Endothelial cell of hepatic sinusoid (primary cell): ENCODE measurements around the gene ALOX5.
"Not testable (repeated sequence)": the region's sequence is repeated elsewhere in the genome, so short reads cannot be mapped to it uniquely, and the experiment has no call there.

Experiments
- in situ Hi-C: cut with HindIII; loops from 2 replicates; pipeline ENCODE4 v1.10.0; 2017; ENCODE audit warnings: low sequenced_read_pairs

ALOX5 gene

GRCh38 chr10:45404087-45404769, 30.2 kb downstream of the ALOX5 start:
- in situ Hi-C loops: no loop called here

GRCh38 chr10:45404770-45405120, 30.7 kb downstream of the ALOX5 start:
- in situ Hi-C loops: no loop called here

GRCh38 chr10:45407542-45407941, 33.5 kb downstream of the ALOX5 start:
- in situ Hi-C loops: no loop called here

GRCh38 chr10:45408421-45409319, 34.7 kb downstream of the ALOX5 start:
- in situ Hi-C loops: no loop called here

GRCh38 chr10:45409347-45409746, 35.3 kb downstream of the ALOX5 start:
- in situ Hi-C loops: not testable (repeated sequence)

GRCh38 chr10:45409782-45410181, 35.8 kb downstream of the ALOX5 start:
- in situ Hi-C loops: no loop called here

- in situ Hi-C loops: no loop called here
These were observed 36.4 kb downstream of the ALOX5 start for GRCh38 chr10:45410489-45410806.

GRCh38 chr10:45410807-45411606, 37.0 kb downstream of the ALOX5 start:
- in situ Hi-C loops: no loop called here

- in situ Hi-C loops: no loop called here
These were observed 37.6 kb downstream of the ALOX5 start for GRCh38 chr10:45411607-45411940.

- in situ Hi-C loops: not testable (repeated sequence)
These were observed 41.0 kb downstream of the ALOX5 start for GRCh38 chr10:45415062-45415461.

- in situ Hi-C loops: no loop called here
These were observed 42.6 kb downstream of the ALOX5 start for GRCh38 chr10:45416603-45417002.

GRCh38 chr10:45417746-45418145, 43.7 kb downstream of the ALOX5 start:
- in situ Hi-C loops: no loop called here

GRCh38 chr10:45418417-45418848, 44.4 kb downstream of the ALOX5 start:
- in situ Hi-C loops: no loop called here

- in situ Hi-C loops: no loop called here
These were observed 45.0 kb downstream of the ALOX5 start for GRCh38 chr10:45418849-45419675.

- in situ Hi-C loops: no loop called here
These were observed 45.6 kb downstream of the ALOX5 start for GRCh38 chr10:45419676-45420025.

GRCh38 chr10:45420453-45421192, 46.6 kb downstream of the ALOX5 start:
- in situ Hi-C loops: no loop called here

GRCh38 chr10:45421221-45422097, 47.4 kb downstream of the ALOX5 start:
- in situ Hi-C loops: no loop called here

- in situ Hi-C loops: no loop called here
These were observed 48.3 kb downstream of the ALOX5 start for GRCh38 chr10:45422207-45422865.
